Activated gamma-delta T cell treated with anti-CD3 and anti-CD28 coated beads, Interleukin-2, amount 50 U/mL, for 16 hours (primary cell): Measurements from ENCODE around the gene TBC1D22A.

Experiments
- DNase-seq: peaks from one replicate; pipeline ENCODE4 v3.0.0-alpha.2; 2020; ENCODE audit warnings: low read depth

TBC1D22A gene

GRCh38 chr22:47080100-47080499 lies 317.6 kb downstream of the TBC1D22A start:
- no peak for DNase-seq

- no peak for DNase-seq
These were observed 320.1 kb downstream of the TBC1D22A start for GRCh38 chr22:47082505-47082904.

GRCh38 chr22:47083379-47083986 lies 321.0 kb downstream of the TBC1D22A start:
- DNase-seq, result no peak

GRCh38 chr22:47084226-47084625 lies 321.8 kb downstream of the TBC1D22A start:
- DNase-seq, result no peak

- no peak for DNase-seq
These were observed 324.3 kb downstream of the TBC1D22A start for GRCh38 chr22:47086596-47087248.

- no peak for DNase-seq
These were observed 326.2 kb downstream of the TBC1D22A start for GRCh38 chr22:47088480-47089158.

GRCh38 chr22:47089374-47089773 lies 326.9 kb downstream of the TBC1D22A start:
- DNase-seq, result no peak

- DNase-seq, result no peak
These were observed 327.5 kb downstream of the TBC1D22A start for GRCh38 chr22:47089796-47090460.

- DNase-seq, result peak; percentile 4
These were observed 328.3 kb downstream of the TBC1D22A start for GRCh38 chr22:47090591-47091245.

- DNase-seq, result no peak
These were observed 328.8 kb downstream of the TBC1D22A start for GRCh38 chr22:47091246-47091651.

GRCh38 chr22:47091921-47092700 lies 329.7 kb downstream of the TBC1D22A start:
- no peak for DNase-seq

- no peak for DNase-seq
These were observed 330.5 kb downstream of the TBC1D22A start for GRCh38 chr22:47092896-47093311.

- DNase-seq, result no peak
These were observed 331.3 kb downstream of the TBC1D22A start for GRCh38 chr22:47093720-47094119.

GRCh38 chr22:47094861-47095330 lies 332.4 kb downstream of the TBC1D22A start:
- no peak for DNase-seq

- no peak for DNase-seq
These were observed 333.1 kb downstream of the TBC1D22A start for GRCh38 chr22:47095395-47096122.

- DNase-seq, result no peak
These were observed 335.7 kb downstream of the TBC1D22A start for GRCh38 chr22:47098121-47098520.

GRCh38 chr22:47098554-47098953 lies 336.1 kb downstream of the TBC1D22A start:
- DNase-seq, result no peak

- DNase-seq, result no peak
These were observed 337.6 kb downstream of the TBC1D22A start for GRCh38 chr22:47100019-47100418.

- DNase-seq, result no peak
These were observed 338.3 kb downstream of the TBC1D22A start for GRCh38 chr22:47100646-47101200.

- no peak for DNase-seq
These were observed 339.0 kb downstream of the TBC1D22A start for GRCh38 chr22:47101321-47101885.
